ENCODE data around the gene ACKR2. TPM values are rescaled to one million over a fixed set of nuclear protein-coding genes. Genes with fewer than 3 reads are reported as not detected.
"Not testable (repeated sequence)": the region's sequence is repeated elsewhere in the genome, so short reads cannot be mapped to it uniquely, and the experiment has no call there.

ACKR2 gene
- polyA plus RNA-seq, 1 donor = 2.6 TPM

GRCh38 chr3:42811118-42811883 lies 2.1 kb downstream of the ACKR2 start:
- H3K9me3 ChIP-seq (ENCODE audit: control insufficient read depth, low read depth, low read length); H3K36me3 ChIP-seq (ENCODE audit: control insufficient read depth, insufficient read depth, low read length); H3K4me3 ChIP-seq (ENCODE audit: low read length); H3K27me3 ChIP-seq (ENCODE audit: control insufficient read depth, insufficient read depth, low read length): not testable (repeated sequence)
- Histone ChIP-seq H3K27ac (ENCODE audit: low read length) (peak overlapping the region; percentile 62), H3K4me1 (ENCODE audit: control insufficient read depth, insufficient read depth, low read length) (peaks cover 11% of the 10 kb centered on the region)
- DNase-seq = peak in 1 of 2 donors; percentile 61
- no CpG with 5 or more reads among the region's 15 CpGs for WGBS (ENCODE audit: insufficient coverage, low lambda C conversion rate)

GRCh38 chr3:42814246-42814645 lies 5.0 kb downstream of the ACKR2 start:
- Histone ChIP-seq H3K4me3 (ENCODE audit: low read length) (no peak overlapping the region), H3K36me3 (ENCODE audit: control insufficient read depth, insufficient read depth, low read length) (no peaks in the 10 kb centered on the region), H3K27me3 (ENCODE audit: control insufficient read depth, insufficient read depth, low read length) (no peaks in the 10 kb centered on the region), H3K4me1 (ENCODE audit: control insufficient read depth, insufficient read depth, low read length) (peaks cover 11% of the 10 kb centered on the region), H3K27ac (ENCODE audit: low read length) (no peak overlapping the region), H3K9me3 (ENCODE audit: control insufficient read depth, low read depth, low read length) (no peaks in the 10 kb centered on the region)
- whole genome bisulfite sequencing (ENCODE audit: insufficient coverage, low lambda C conversion rate) = 80% methylated on average over 1 of the region's 5 CpGs
- DNase-seq = no peak

GRCh38 chr3:42814914-42815507 lies 5.8 kb downstream of the ACKR2 start:
- DNase-seq = no peak
- no peak overlapping the region for H3K4me3 ChIP-seq (ENCODE audit: low read length)
- H3K27me3 ChIP-seq (ENCODE audit: control insufficient read depth, insufficient read depth, low read length) = no peaks in the 10 kb centered on the region
- H3K27ac ChIP-seq (ENCODE audit: low read length) = no peak overlapping the region
- H3K4me1 ChIP-seq (ENCODE audit: control insufficient read depth, insufficient read depth, low read length) = peaks cover 15% of the 10 kb centered on the region
- no CpG with 5 or more reads among the region's 2 CpGs for WGBS (ENCODE audit: insufficient coverage, low lambda C conversion rate)
- H3K36me3 ChIP-seq (ENCODE audit: control insufficient read depth, insufficient read depth, low read length) = no peaks in the 10 kb centered on the region
- no peaks in the 10 kb centered on the region for H3K9me3 ChIP-seq (ENCODE audit: control insufficient read depth, low read depth, low read length)

- Histone ChIP-seq H3K36me3 (ENCODE audit: control insufficient read depth, insufficient read depth, low read length) (no peaks in the 10 kb centered on the region), H3K27ac (ENCODE audit: low read length) (no peak overlapping the region), H3K27me3 (ENCODE audit: control insufficient read depth, insufficient read depth, low read length) (no peaks in the 10 kb centered on the region), H3K9me3 (ENCODE audit: control insufficient read depth, low read depth, low read length) (no peaks in the 10 kb centered on the region), H3K4me3 (ENCODE audit: low read length) (no peak overlapping the region), H3K4me1 (ENCODE audit: control insufficient read depth, insufficient read depth, low read length) (peaks cover 12% of the 10 kb centered on the region)
- DNase-seq = no peak
- no CpG with 5 or more reads among the region's 2 CpGs for WGBS (ENCODE audit: insufficient coverage, low lambda C conversion rate)
These were observed 6.6 kb downstream of the ACKR2 start for GRCh38 chr3:42815826-42816225.

- WGBS (ENCODE audit: insufficient coverage, low lambda C conversion rate) = no CpG with 5 or more reads among the region's 2 CpGs
- DNase-seq = no peak
- Histone ChIP-seq H3K4me1 (ENCODE audit: control insufficient read depth, insufficient read depth, low read length) (peaks cover 4% of the 10 kb centered on the region), H3K4me3 (ENCODE audit: low read length) (no peak overlapping the region), H3K9me3 (ENCODE audit: control insufficient read depth, low read depth, low read length) (no peaks in the 10 kb centered on the region), H3K27me3 (ENCODE audit: control insufficient read depth, insufficient read depth, low read length) (no peaks in the 10 kb centered on the region), H3K36me3 (ENCODE audit: control insufficient read depth, insufficient read depth, low read length) (no peaks in the 10 kb centered on the region), H3K27ac (ENCODE audit: low read length) (no peak overlapping the region)
These were observed 10.2 kb downstream of the ACKR2 start for GRCh38 chr3:42819351-42819965.

- no peak overlapping the region for H3K4me3 ChIP-seq (ENCODE audit: low read length)
- H3K9me3 ChIP-seq (ENCODE audit: control insufficient read depth, low read depth, low read length) = no peaks in the 10 kb centered on the region
- H3K27me3 ChIP-seq (ENCODE audit: control insufficient read depth, insufficient read depth, low read length) = no peaks in the 10 kb centered on the region
- H3K4me1 ChIP-seq (ENCODE audit: control insufficient read depth, insufficient read depth, low read length) = peaks cover 4% of the 10 kb centered on the region
- H3K27ac ChIP-seq (ENCODE audit: low read length) = no peak overlapping the region
- no peaks in the 10 kb centered on the region for H3K36me3 ChIP-seq (ENCODE audit: control insufficient read depth, insufficient read depth, low read length)
- DNase-seq = no peak
- WGBS (ENCODE audit: insufficient coverage, low lambda C conversion rate) = no CpG with 5 or more reads among the region's 6 CpGs
These were observed 11.5 kb downstream of the ACKR2 start for GRCh38 chr3:42820746-42821051.

- Histone ChIP-seq H3K4me3 (ENCODE audit: low read length) (no peak overlapping the region), H3K36me3 (ENCODE audit: control insufficient read depth, insufficient read depth, low read length) (no peaks in the 10 kb centered on the region), H3K9me3 (ENCODE audit: control insufficient read depth, low read depth, low read length) (no peaks in the 10 kb centered on the region), H3K27ac (ENCODE audit: low read length) (no peak overlapping the region), H3K4me1 (ENCODE audit: control insufficient read depth, insufficient read depth, low read length) (peaks cover 9% of the 10 kb centered on the region), H3K27me3 (ENCODE audit: control insufficient read depth, insufficient read depth, low read length) (no peaks in the 10 kb centered on the region)
- 89% methylated on average over 1 of the region's 3 CpGs for WGBS (ENCODE audit: insufficient coverage, low lambda C conversion rate)
- DNase-seq = no peak
These were observed 13.6 kb downstream of the ACKR2 start for GRCh38 chr3:42822828-42823227.

GRCh38 chr3:42823351-42823750 lies 14.1 kb downstream of the ACKR2 start:
- Histone ChIP-seq H3K4me1 (ENCODE audit: control insufficient read depth, insufficient read depth, low read length) (peaks cover 11% of the 10 kb centered on the region), H3K36me3 (ENCODE audit: control insufficient read depth, insufficient read depth, low read length) (no peaks in the 10 kb centered on the region), H3K9me3 (ENCODE audit: control insufficient read depth, low read depth, low read length) (no peaks in the 10 kb centered on the region), H3K4me3 (ENCODE audit: low read length) (no peak overlapping the region), H3K27ac (ENCODE audit: low read length) (no peak overlapping the region), H3K27me3 (ENCODE audit: control insufficient read depth, insufficient read depth, low read length) (no peaks in the 10 kb centered on the region)
- DNase-seq = no peak
- 100% methylated on average over 1 of the region's 2 CpGs for WGBS (ENCODE audit: insufficient coverage, low lambda C conversion rate)

- no peak for DNase-seq
- Histone ChIP-seq H3K36me3 (ENCODE audit: control insufficient read depth, insufficient read depth, low read length) (no peaks in the 10 kb centered on the region), H3K27ac (ENCODE audit: low read length) (no peak overlapping the region), H3K9me3 (ENCODE audit: control insufficient read depth, low read depth, low read length) (no peaks in the 10 kb centered on the region), H3K27me3 (ENCODE audit: control insufficient read depth, insufficient read depth, low read length) (no peaks in the 10 kb centered on the region), H3K4me3 (ENCODE audit: low read length) (no peak overlapping the region), H3K4me1 (ENCODE audit: control insufficient read depth, insufficient read depth, low read length) (peaks cover 9% of the 10 kb centered on the region)
These were observed 16.9 kb downstream of the ACKR2 start for GRCh38 chr3:42826141-42826540.

- H3K27ac ChIP-seq (ENCODE audit: low read length) = peak overlapping the region; percentile 73
- no peak overlapping the region for H3K4me3 ChIP-seq (ENCODE audit: low read length)
- peaks cover 9% of the 10 kb centered on the region for H3K4me1 ChIP-seq (ENCODE audit: control insufficient read depth, insufficient read depth, low read length)
- peak in 1 of 2 donors; percentile 48 for DNase-seq
- H3K36me3 ChIP-seq (ENCODE audit: control insufficient read depth, insufficient read depth, low read length) = no peaks in the 10 kb centered on the region
- H3K9me3 ChIP-seq (ENCODE audit: control insufficient read depth, low read depth, low read length) = no peaks in the 10 kb centered on the region
- no peaks in the 10 kb centered on the region for H3K27me3 ChIP-seq (ENCODE audit: control insufficient read depth, insufficient read depth, low read length)
These were observed 17.8 kb downstream of the ACKR2 start for GRCh38 chr3:42827023-42827422.

GRCh38 chr3:42827654-42828053 lies 18.4 kb downstream of the ACKR2 start:
- H3K36me3 ChIP-seq (ENCODE audit: control insufficient read depth, insufficient read depth, low read length) = no peaks in the 10 kb centered on the region
- no peaks in the 10 kb centered on the region for H3K9me3 ChIP-seq (ENCODE audit: control insufficient read depth, low read depth, low read length)
- no CpG with 5 or more reads among the region's 4 CpGs for WGBS (ENCODE audit: insufficient coverage, low lambda C conversion rate)
- H3K4me3 ChIP-seq (ENCODE audit: low read length) = no peak overlapping the region
- no peak for DNase-seq
- peaks cover 9% of the 10 kb centered on the region for H3K4me1 ChIP-seq (ENCODE audit: control insufficient read depth, insufficient read depth, low read length)
- peak overlapping the region; percentile 73 for H3K27ac ChIP-seq (ENCODE audit: low read length)
- no peaks in the 10 kb centered on the region for H3K27me3 ChIP-seq (ENCODE audit: control insufficient read depth, insufficient read depth, low read length)
